Stimulated activated CD8-positive, alpha-beta memory T cell treated with anti-CD3 and anti-CD28 coated beads, Interleukin-7, amount 100 ng/mL, for 1 hour (primary cell): ENCODE measurements around the gene DOCK4.

ENCODE experiments used
- DNase-seq, 2 donors: peaks; one replicate each; pipeline ENCODE4 v3.0.0-alpha.2; 2020; ENCODE audit warnings: low read depth in 2 of 2

The DOCK4 gene

GRCh38 chr7:112192236-112193154 lies 13.7 kb downstream of the DOCK4 start:
- DNase-seq, result no peak

GRCh38 chr7:112190120-112190519 lies 16.1 kb downstream of the DOCK4 start:
- no peak for DNase-seq

- DNase-seq, result no peak
These were observed 16.5 kb downstream of the DOCK4 start for GRCh38 chr7:112189691-112190090.

DNA sequence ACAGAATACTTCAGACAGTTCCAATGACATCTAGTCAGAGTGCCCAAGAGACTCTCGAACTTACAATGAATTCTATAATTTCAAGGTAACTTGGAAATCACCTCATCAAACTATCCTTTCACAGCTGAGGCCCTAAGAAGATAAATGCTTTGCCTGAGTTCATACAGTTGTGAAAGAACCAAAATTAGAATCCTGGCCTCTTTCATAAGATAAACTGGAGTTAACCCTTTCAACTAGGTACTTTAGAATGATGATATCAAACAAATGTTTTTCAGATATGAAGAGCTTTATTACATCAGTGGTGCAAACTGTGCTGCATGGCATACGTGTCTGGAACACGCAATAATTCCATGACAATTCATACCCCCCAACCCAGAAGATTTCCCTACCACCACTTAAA lies 17.9 kb downstream of the DOCK4 start:
- no peak for DNase-seq

DNA sequence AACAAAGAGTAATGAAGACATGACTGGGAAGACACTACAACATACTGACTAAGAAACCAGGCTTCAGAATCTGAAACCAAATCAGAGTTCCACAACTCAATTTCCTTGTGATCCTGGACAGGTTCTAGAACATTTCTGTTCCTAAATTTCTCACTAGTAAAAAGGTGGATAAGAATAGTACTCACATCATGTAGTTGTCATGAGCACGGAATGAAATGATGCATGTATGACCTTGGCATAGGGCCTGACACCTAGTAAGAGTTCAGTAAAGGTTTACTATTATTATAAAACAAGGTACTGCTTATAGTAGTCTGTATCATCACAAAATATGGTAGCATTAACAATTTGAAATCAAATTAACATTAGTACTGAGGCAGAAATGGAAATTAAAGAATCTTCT lies 19.9 kb downstream of the DOCK4 start:
- no peak for DNase-seq

DNA sequence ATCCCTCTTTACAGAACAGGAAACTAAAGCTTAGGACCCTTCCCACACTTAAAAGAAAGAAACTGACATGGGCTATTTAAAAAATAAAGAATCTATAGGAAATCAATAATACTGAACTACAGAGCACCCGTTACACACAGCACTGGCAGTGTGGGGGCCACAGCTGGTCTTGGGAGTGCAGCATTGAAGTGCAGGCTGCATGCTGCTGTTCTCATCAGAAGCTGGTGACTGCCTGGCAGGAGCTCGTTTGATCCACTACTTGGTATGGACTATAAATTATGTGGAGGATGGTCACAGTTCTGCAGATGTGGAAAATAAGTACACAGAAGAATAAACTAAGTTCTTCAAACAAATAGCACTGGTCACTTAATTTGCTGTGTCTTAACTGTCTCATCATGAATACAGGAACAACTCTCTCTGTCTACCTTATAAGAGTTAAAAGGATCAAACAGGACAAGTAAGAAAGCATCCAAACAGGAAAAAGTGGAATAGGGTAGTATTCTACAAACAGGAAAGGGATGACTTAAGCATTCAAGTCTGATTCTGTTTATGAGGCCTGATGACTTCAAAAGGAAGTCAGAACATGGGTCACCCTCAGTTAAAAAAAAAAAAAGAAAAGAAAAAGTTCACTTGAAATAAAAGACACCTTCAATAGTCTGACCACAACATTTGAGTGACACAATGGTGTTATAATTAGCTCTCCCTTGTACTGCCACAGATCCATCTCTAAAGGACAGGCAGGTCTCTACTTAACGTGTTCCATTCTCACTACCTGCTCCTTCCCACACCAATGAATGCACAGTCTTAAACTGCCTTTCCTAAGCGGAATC lies 21.0 kb downstream of the DOCK4 start:
- no peak for DNase-seq

DNA sequence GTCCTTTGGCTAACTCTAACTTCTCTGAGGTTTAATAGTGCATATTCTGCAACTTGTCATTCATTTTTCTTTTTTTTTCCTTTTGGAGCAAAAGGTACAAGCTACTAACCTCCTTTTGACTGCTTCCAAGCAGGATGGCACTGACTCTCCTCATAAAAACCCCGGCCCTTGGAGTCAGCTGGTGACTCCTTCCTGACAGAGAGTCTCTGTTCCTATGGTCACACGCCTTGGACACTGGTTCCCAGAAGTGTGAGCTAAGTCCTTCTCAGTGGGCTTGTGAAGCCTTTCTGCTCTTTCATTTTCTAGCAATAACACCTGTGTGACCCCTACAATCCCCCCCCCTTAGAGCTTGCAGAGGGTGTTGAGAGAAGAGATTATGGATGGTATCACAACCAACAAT lies 21.7 kb downstream of the DOCK4 start:
- DNase-seq, result no peak

DNA sequence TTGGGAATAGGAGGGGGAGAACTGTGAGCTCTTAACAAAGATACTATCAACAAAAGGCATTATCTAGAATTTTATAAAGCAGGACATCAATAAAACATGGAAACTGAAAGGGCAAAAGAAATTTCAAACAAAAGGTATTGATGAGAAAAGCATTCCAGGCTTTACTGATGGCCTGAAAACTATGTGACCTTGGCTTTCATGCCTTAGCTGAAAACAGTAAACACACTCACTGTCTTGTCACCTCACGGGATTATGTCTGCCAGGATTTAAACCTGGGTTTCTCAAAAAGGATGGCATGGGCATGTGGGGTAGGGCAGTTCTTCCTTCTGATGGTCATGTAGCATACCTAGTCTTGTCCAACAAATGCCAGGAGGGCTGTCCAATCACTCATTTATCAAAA lies 22.9 kb downstream of the DOCK4 start:
- DNase-seq, result no peak

GRCh38 chr7:112182749-112183148 lies 23.4 kb downstream of the DOCK4 start:
- no peak for DNase-seq

GRCh38 chr7:112180223-112180622 lies 26.0 kb downstream of the DOCK4 start:
- DNase-seq, result no peak

DNA sequence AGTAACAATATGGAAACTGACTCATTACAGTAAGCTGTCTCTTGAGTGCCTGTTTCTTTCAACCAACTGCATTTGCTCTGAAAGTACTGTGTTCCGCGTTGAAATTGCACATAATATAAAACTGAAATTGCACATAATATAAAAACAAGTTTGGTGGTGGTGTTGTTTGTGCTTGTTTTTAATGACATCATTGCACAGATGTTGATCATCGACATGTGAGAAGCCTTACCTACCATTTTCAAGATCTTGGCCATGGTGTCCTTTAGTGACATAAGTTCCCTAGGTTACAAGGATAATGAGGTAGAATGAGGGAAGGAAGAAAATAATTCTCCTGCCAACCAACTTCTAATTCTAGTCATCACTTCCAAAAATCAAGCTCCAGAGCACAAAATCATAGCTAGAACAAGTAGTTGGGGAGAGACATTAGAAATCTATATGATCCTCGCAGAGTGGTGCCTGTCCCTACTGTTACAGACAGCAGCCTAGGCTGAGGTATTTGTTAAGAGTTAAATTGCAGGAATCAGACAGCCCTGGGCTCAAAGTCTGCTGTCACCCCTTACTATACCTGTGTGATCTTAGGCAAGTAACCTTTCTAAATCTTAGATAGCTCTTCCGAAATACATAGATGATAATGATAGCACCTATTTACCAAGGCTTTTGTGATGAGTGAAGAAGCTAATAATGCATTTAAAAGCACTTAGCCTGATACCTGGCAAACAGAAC lies 29.3 kb downstream of the DOCK4 start:
- no peak for DNase-seq

GRCh38 chr7:112176241-112176640 lies 30.0 kb downstream of the DOCK4 start:
- no peak for DNase-seq

DNA sequence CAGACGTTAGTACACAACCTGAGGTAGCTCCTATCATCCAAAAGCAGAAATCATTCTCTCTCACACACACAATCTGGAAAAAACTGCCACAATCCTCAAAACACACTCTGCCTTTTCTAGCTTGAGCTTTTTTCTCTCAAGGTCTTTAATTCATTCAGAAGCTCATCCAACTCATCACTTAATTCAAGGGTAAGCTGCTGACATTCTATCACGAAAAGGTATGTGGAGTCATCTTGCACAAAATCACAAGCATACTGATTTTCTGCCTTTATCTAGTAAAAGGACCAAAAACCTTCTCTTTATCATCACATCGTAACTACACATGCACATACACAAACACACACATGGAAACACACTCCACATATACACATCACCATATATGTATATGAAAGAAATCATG lies 32.0 kb downstream of the DOCK4 start:
- DNase-seq, result no peak

GRCh38 chr7:112173568-112173905 lies 32.7 kb downstream of the DOCK4 start:
- no peak for DNase-seq

DNA sequence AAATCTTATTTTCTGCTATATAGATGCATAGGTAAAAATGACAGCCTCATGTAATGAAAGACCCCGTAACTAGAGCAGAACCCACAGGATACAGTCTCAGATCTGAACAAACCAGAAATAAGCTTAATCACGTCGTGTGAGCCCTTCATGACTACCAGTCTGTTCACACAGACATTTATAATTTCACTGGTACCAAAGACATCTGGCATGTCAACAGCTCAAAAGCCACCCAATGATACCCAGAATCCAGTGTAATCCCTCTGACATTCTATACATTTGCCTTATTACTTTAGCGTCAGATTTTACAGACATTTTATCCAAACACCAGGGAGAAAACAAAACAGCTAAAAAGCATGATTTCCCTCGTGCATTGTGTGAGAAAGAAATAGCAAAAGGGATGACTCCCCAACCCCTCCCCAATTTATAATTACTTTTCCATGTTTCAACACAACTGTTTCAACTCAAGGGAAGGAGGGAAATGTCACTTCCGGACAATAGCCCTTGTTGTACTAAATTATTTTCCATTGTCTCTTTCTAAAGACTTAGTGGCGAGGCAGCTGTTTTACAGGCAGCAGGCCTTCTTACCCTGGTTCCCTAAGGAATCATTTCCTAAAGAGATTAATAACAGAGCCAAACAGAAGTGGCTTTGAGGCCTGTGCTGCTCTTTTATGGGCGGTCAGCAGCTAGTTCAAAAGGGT lies 33.2 kb downstream of the DOCK4 start:
- no peak for DNase-seq

GRCh38 chr7:112171673-112172072 lies 34.5 kb downstream of the DOCK4 start:
- no peak for DNase-seq

DNA sequence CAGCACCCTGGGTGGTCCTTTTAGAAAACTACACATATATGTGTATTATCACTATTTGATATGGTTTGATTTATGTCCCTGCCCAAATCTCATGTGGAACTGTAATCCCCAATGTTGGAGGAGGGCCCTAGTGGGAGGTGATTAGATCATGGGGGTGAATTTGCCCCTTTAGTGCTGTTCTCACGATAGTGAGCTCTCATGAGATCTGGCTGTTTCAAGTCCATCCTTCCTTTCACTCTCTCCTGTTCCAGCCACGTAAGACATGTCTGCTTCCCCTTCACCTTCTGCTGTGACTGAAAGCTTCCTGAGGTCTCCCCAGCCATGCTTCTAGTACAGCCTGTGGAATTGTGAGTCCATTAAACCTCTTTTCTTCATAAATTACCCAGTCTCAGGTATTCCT lies 37.3 kb downstream of the DOCK4 start:
- DNase-seq, result no peak

GRCh38 chr7:112167147-112167546 lies 39.1 kb downstream of the DOCK4 start:
- no peak for DNase-seq

GRCh38 chr7:112162784-112163506 lies 43.3 kb downstream of the DOCK4 start:
- DNase-seq, result no peak

DNA sequence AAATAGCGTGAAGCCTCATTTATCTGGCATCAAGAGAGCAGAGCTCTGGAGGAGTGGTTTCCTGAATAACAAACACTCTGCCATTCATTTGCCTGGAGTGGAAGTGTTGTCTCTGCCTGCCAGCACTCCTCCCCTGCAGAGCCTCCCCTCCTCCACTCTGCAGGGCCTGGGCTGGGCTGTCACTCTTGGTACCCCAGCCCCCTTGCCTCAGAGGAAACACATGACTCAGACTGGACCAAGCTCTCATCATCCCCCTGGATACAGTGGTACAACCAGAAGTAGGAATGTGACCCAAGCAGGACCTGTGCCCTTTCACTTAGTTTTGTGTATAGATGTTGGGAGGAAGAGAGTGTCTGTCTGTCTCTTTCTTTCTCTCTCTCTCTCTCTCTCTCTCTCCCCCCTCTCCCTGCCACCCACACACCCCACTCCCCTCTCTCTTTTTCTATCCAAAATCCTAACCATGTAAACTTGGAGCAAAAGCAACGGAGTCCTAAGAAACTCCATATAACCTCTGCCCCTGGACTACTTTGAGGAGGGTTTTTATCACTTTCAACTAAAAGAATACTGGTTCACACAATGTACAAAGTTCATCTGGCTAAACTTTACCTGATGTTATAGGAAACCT lies 43.9 kb downstream of the DOCK4 start:
- no peak for DNase-seq
